GM19324 (cell line): ENCODE data around the gene AKAP1.
A peak's percentile ranks its signal among the peaks of the same experiment; 100 is the strongest.

Experiments
- ATAC-seq: cut with Tn5 transposase; IDR thresholded peaks from one replicate; pipeline ENCODE4 v1.9.1; 2021; ENCODE audit warnings: mild to moderate bottlenecking, moderate library complexity; ENCODE audit not compliant: unreplicated experiment, low FRiP score

AKAP1 gene, protein sequence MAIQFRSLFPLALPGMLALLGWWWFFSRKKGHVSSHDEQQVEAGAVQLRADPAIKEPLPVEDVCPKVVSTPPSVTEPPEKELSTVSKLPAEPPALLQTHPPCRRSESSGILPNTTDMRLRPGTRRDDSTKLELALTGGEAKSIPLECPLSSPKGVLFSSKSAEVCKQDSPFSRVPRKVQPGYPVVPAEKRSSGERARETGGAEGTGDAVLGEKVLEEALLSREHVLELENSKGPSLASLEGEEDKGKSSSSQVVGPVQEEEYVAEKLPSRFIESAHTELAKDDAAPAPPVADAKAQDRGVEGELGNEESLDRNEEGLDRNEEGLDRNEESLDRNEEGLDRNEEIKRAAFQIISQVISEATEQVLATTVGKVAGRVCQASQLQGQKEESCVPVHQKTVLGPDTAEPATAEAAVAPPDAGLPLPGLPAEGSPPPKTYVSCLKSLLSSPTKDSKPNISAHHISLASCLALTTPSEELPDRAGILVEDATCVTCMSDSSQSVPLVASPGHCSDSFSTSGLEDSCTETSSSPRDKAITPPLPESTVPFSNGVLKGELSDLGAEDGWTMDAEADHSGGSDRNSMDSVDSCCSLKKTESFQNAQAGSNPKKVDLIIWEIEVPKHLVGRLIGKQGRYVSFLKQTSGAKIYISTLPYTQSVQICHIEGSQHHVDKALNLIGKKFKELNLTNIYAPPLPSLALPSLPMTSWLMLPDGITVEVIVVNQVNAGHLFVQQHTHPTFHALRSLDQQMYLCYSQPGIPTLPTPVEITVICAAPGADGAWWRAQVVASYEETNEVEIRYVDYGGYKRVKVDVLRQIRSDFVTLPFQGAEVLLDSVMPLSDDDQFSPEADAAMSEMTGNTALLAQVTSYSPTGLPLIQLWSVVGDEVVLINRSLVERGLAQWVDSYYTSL

DNA sequence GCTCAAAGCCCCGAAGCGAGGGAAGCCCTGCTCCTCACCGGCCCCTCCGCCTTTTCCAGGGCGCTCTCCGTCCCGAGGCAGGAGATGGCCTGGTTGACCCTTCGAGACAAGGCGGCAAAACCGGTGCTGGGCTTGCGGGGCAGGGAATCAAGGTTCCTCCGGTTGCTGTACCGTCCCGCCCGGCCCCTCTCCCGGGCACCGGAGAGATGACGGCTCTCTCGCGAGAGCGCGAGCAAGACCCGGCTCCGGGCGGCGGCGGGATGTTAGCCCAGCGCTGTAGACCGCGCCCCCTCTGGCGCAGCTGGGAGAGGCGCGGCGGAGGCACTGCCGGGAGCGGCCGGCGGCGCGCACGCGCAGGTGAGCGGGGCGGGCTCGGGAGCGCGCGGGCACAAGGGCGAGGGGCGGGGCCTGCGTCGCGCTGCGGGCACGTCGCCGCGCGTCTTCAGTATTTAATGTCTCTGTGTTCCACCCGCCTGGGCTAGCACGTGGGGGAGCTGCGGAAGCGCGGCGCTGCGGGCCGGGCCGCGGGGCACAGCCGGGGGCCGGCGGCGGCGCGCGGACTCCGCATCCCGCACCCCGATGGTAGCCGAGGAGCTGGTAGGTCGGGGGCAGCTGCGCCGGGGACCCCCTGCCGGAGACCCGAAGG is at the start of gene AKAP1:
Gene AKAP1, plus strand, starts transcription at position 445 of the 646 bp plus-strand sequence. CDS start 20,219 bp downstream, outside the sequence.
- ATAC-seq, result peak; percentile 85

DNA sequence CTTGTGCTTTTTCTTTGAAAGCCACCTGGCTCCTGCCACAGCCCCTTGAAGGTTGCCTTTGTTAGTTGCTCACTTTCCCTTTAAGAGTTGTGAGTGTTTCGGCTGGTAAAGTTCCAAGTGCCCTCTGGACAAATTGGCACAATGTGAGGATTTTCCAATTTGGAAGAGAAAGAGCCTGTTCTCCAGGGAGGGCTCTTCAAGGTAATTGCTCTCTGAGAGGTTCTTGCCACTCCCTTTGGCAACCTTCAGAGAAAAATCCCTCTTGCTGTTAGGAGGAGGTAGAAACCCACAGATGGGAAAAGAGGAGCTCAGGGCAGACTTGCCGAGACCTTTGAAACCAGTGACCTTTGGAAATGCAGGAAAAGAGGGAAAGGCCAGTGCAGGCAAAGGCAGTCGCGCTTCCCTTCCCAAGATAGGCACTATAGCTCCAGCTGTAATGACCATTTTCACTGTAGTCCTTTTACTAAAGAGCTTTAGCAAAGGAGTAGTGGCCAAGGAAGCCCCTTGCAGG is 49.0 kb upstream of the AKAP1 start:
- no peak for ATAC-seq

DNA sequence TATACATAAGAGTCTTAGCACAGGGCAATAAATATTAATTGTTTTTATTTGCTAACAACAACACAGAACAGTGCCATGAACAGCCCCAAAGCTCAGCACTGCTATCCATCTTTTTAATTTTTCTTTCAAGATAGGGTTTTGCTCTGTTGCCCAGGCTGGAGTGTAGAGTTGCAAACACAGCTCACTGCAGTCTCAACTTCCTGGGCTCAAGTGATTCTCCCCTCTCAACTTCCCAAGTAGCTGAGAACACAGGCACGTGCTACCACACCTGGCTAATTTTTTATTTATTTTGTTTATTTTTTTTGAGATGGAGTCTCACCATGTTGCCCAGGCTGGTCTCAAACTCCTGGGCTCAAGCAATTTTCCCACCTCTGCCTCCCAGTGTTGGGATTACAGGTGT is 47.6 kb upstream of the AKAP1 start:
- ATAC-seq, result no peak

- no peak for ATAC-seq
These were observed 46.6 kb upstream of the AKAP1 start for GRCh38 chr17:57038486-57038885.

DNA sequence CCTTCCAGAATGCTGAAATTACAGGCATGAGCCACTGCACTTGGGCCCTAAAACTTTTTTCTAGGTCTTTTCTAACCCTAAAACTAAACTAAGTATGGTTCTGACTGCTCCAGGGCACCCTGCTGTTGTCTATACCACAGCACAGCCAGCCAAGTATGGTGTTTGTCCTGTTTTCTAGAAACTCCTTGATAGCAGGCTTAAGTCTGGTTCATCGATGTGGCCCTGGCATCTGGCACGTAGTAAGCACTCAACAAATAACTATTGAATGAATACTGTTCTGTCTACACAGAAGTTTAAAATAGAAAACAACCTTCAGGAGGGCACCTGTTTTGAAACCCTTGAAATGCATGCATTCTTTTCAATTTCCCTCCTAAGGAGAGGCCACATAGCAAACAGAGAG is 44.5 kb upstream of the AKAP1 start:
- no peak for ATAC-seq

GRCh38 chr17:57043276-57043675 is 41.8 kb upstream of the AKAP1 start:
- ATAC-seq, result no peak

DNA sequence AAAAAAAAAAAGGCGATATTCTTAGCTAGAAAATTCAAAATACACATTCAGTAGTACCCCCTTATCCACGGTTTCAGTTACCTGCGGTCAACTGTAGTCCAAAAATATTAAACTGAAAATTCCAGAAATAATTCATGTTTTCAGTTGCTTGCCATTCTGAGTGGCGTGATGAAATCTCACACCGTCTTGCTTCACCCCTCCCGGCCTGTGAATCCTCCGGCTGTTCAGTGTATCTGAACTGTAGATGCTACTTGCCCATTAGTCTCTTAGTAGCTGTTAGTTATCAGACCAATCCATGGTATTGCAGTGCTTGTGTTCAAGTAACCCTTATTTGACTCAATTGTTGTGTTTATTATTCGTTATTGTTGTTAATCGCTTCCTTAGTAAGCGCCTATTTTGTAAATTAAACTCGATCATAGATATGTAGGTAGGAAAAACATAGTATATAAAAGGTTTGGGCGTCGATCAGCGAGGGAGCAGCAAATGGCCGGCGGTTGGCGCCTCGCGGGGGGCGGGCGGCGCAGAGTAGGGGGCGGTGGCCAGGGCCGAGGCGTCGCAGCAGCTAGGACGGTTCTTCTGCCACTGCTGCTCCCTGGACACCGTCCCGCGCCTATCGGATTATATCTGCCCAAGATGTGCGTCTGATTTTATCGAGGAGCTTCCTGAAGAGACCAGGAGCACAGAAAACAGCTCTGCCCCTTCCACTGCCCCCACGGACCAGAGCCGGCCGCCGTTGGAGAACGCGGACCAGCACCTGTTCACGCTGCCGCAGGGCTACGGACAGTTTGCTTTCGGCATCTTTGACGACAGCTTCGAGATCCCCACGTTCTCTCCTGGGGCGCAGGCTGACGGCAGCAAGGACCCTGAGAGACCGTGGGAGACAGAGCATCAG is 39.8 kb upstream of the AKAP1 start:
- ATAC-seq, result no peak

- peak; percentile 59 for ATAC-seq
These were observed 39.0 kb upstream of the AKAP1 start for GRCh38 chr17:57045868-57046704.

GRCh38 chr17:57046749-57047148 is 38.3 kb upstream of the AKAP1 start:
- ATAC-seq, result no peak

DNA sequence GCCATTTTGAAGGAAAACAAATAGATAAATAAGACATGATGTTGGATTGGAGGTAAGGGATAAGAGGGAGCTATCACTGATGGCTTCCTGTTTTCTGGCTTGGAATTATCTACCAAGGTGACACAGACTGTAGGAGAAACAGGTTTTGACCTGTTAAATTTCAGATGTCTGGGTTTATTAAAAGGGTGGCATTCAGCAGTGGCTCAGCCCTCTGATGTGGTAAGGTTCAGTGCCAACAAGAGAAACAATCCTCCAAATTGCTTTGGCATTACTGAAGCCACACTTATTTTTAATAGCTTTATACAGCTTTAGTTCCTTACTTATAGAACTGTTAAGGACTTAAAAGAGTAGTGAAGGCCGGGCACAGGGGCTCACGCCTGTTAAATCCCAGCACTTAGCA is 37.0 kb upstream of the AKAP1 start:
- ATAC-seq, result no peak

GRCh38 chr17:57050306-57050705 is 34.7 kb upstream of the AKAP1 start:
- ATAC-seq, result no peak

GRCh38 chr17:57051886-57052361 is 33.1 kb upstream of the AKAP1 start:
- no peak for ATAC-seq

DNA sequence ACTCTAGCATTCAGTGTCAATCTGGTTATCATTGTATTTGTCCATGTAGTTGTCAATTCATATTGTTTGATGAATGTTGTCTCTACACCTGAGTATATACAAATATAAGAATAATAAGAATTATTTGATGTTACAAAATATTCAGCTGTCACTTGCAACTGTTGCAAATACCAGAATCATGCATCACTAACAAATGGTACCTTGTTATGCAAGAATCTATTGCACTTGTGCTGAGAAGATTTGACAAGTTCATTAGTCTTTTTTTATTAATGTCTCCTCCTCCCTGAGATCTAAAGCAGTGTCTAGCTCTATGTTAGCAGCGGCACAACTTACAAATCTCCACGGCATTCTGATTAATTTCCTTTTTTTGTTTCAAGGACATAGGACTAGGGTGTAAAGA is 22.2 kb upstream of the AKAP1 start:
- ATAC-seq, result no peak

DNA sequence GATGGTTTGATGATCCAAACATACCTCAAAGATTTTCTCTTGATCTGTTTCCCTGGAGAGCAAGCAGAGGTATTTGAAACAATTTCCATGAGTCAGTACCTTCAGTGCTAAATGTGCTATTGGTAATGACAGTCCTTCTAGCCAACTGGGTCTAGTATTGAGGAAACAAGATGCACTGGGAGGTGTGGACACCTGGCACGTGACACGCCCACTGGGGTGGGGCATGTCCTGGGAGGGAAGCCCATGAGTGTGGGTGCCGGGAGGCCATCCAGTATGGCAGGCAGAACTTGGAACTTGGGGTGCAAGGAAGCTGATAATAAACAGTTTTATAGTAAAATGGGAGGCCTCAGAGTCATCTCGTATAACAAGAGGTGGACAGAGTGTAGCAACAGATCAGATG is 17.9 kb upstream of the AKAP1 start:
- no peak for ATAC-seq

DNA sequence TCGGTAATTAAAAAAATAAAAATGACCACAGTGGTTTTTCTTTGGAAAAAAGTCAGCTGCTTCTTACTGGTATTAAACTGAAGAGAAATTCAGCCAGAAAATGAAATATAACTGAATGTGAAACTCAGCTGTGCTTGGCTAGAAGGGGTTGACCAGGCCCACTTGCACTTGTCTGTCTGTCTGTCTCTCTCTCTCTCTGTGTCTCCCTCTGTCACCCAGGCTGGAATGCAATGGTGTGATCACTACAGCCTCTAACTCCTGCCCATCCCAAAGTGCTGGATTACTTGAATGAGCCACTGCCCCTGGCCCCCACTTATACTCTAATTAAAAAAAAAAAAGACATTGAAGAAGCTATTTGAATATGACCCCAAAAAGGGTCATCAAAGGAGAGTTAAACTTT is 17.3 kb upstream of the AKAP1 start:
- ATAC-seq, result no peak

- ATAC-seq, result no peak
These were observed 16.8 kb upstream of the AKAP1 start for GRCh38 chr17:57068222-57068658.

DNA sequence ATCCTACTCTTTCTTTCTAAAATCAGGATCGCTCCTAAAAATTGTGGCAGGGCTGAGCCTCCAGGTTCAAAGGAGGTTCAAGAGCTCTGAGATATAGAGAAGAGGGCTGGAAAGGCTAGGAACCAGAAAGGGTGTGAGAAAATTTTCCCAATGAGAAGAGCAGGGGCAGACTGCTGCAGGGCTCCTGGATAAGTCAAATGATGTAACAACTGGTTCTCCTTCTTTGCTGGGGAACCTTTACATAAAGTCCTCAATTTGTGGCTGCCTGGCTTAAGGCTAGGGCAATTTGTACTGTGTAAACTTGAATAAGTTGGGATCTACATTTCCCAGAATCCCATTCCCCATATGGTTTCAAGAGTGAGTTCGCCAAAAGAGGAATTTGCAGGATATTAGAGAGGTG is 16.3 kb upstream of the AKAP1 start:
- no peak for ATAC-seq

DNA sequence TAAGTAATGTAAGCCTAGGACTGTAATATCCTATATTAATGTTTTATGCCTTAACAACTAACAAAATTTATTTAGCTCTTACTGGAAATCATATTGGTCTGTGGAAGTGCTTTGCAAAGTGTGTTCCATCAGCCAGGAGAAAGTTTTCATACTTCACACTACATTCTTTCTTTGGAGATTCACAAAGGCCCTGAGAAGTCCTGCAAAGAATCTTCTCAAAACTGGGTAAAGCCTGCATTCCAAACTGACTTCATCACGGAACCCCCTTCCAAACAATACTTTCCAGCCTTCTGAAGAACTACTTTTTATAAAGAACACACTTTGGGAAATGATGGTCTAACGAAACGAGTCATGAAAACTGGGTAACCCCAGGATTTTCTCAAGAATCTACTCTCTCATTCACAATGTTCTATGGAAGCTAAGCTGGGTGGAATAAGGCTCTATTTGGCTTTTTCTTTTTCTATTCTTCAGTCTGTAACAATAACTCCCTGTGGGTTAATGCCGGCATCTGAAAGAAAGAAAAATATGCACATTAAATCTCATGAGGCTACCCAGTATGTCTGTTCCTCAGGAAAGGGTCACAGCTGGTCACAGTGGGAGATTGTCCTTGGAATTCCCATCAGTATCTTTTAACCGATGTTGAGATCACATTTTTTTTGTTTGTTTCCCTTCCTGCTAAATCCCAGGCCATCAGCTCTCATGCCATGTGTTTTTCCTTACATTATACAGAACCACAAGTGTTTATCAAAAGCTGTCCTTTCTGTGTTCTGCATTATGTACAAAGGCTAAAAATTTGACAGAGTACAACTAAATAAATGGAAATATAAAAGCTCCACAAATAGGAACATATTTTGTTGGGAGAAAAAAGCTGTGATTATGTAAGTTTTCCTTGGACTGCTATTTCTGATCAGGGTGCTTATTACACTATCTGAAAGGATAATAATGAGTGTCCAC is 12.8 kb upstream of the AKAP1 start:
- no peak for ATAC-seq
